Dermis lymphatic vessel endothelial cell (primary cell): ENCODE data around the gene PRRT1. TPM values are rescaled to one million over a fixed set of nuclear protein-coding genes. Genes with fewer than 3 reads are reported as not detected.

Source experiments
- total RNA-seq: library from RNA; depleted of rRNA; stranded (reverse); fragments of >200 nt; gene quantifications from 2 replicates; pipeline ENCODE4 v1.2.1, GENCODE V29; 2014

PRRT1 gene
- under 0.01 TPM in 1 of 2 replicates, not detected in the other for total RNA-seq

GRCh38 chr6:32151863-32152768 is at the start of gene PRRT1:
Gene PRRT1, minus strand, starts transcription at chr6:32151939. Its CDS starts 112 bp downstream, at chr6:32151827.

GRCh38 chr6:32192608-32193039 is 40.9 kb upstream of the PRRT1 start, which contains the start of gene GPSM3:
Gene GPSM3, minus strand, starts transcription at chr6:32192643. Its CDS starts 130 bp downstream, at chr6:32192513.

GRCh38 chr6:32190054-32190851 is 38.5 kb upstream of the PRRT1 start, which contains the start of gene PBX2:
Gene PBX2, minus strand, starts transcription at chr6:32190202. Its CDS starts 287 bp downstream, at chr6:32189915.

GRCh38 chr6:32184084-32184640 is 32.4 kb upstream of the PRRT1 start, which contains the start of gene AGER:
Gene AGER, minus strand, starts transcription at chr6:32184253. Its CDS starts 31 bp downstream, at chr6:32184222.

GRCh38 chr6:32177788-32178546 is 26.2 kb upstream of the PRRT1 start, which contains the start of gene RNF5:
Gene RNF5, plus strand, starts transcription at chr6:32178405. Its CDS starts 107 bp downstream, at chr6:32178512.

GRCh38 chr6:32175711-32176475 is 24.2 kb upstream of the PRRT1 start, which contains the start of gene AGPAT1:
Gene AGPAT1, minus strand, starts transcription at chr6:32176084. Its CDS starts 4,588 bp downstream, at chr6:32171496.

GRCh38 chr6:32164295-32164694 is 12.6 kb upstream of the PRRT1 start, which contains the start of gene EGFL8:
Gene EGFL8, plus strand, starts transcription at chr6:32164595. Its CDS starts 1,571 bp downstream, at chr6:32166166.

GRCh38 chr6:32153564-32154513 is 2.1 kb upstream of the PRRT1 start, which contains the start of gene PPT2:
Gene PPT2, plus strand, starts transcription at chr6:32154141. Its CDS starts 454 bp downstream, at chr6:32154595.

GRCh38 chr6:32127717-32128592 is 23.8 kb downstream of the PRRT1 start, which contains the start of gene ATF6B:
Gene ATF6B, minus strand, starts transcription at chr6:32128246. Its CDS starts 39 bp downstream, at chr6:32128207.

GRCh38 chr6:32109114-32109764 is 42.5 kb downstream of the PRRT1 start, which contains the start of gene TNXB:
Gene TNXB, minus strand, starts transcription at chr6:32109338. Its CDS starts 11,140 bp downstream, at chr6:32098198.

Other genes starting within 250 kb of the PRRT1 start
- 2.4 and 2.8 TPM in 2 replicates for gene ZBTB12, start 249.9 kb downstream of the PRRT1 start, total RNA-seq
- gene C2, start 224.2 kb downstream of the PRRT1 start, total RNA-seq: 0.17 and 0.22 TPM in 2 replicates
- gene CFB, start 205.8 kb downstream of the PRRT1 start, total RNA-seq: 0.09 and 0.22 TPM in 2 replicates
- 68.1 and 76.8 TPM in 2 replicates for gene NELFE, start 193.0 kb downstream of the PRRT1 start, total RNA-seq
- gene SKIC2, start 192.8 kb downstream of the PRRT1 start, total RNA-seq: 23.6 and 24.9 TPM in 2 replicates
- gene DXO, start 179.8 kb downstream of the PRRT1 start, total RNA-seq: 7.3 and 8.3 TPM in 2 replicates
- 1.0 and 1.3 TPM in 2 replicates for gene C4A, start 169.9 kb downstream of the PRRT1 start, total RNA-seq
- 1.1 and 1.3 TPM in 2 replicates for gene C4B, start 137.1 kb downstream of the PRRT1 start, total RNA-seq
- gene CYP21A2, start 113.5 kb downstream of the PRRT1 start, total RNA-seq: under 0.01 TPM in 2 replicates
- 10.1 and 17.2 TPM in 2 replicates for gene TNXB, start 42.6 kb downstream of the PRRT1 start, total RNA-seq
- gene ATF6B, start 23.7 kb downstream of the PRRT1 start, total RNA-seq: 11.9 and 13.2 TPM in 2 replicates
- 6.0 and 7.4 TPM in 2 replicates for gene FKBPL, start 21.7 kb downstream of the PRRT1 start, total RNA-seq
- 53.0 and 75.2 TPM in 2 replicates for gene PPT2, start 2.2 kb upstream of the PRRT1 start, total RNA-seq
- 1.3 and 2.8 TPM in 2 replicates for gene EGFL8, start 12.7 kb upstream of the PRRT1 start, total RNA-seq
- 7.9 and 8.1 TPM in 2 replicates for gene AGPAT1, start 24.1 kb upstream of the PRRT1 start, total RNA-seq
- 46.2 and 61.2 TPM in 2 replicates for gene RNF5, start 26.5 kb upstream of the PRRT1 start, total RNA-seq
- gene AGER, start 32.3 kb upstream of the PRRT1 start, total RNA-seq: 0.60 and 0.65 TPM in 2 replicates
- 40.7 and 42.5 TPM in 2 replicates for gene PBX2, start 38.3 kb upstream of the PRRT1 start, total RNA-seq
- 5.9 and 7.5 TPM in 2 replicates for gene GPSM3, start 40.7 kb upstream of the PRRT1 start, total RNA-seq
- gene NOTCH4, start 72.1 kb upstream of the PRRT1 start, total RNA-seq: 10.6 and 18.9 TPM in 2 replicates
- gene TSBP1, start 220.0 kb upstream of the PRRT1 start, total RNA-seq: not detected in 2 replicates